Spleen (tissue), 7 donors: Measurements from ENCODE around the gene SBSN.

ENCODE experiments used
- POLR2A ChIP-seq, 3 donors: fragments of 450-650 bp; IDR thresholded peaks; one replicate each; pipeline ENCODE4 v1.5.1; 2017; ENCODE audit warnings: antibody characterized with exemption in 3 of 3, mild to moderate bottlenecking in 1 of 3
- POLR2AphosphoS5 ChIP-seq, 3 donors: sonication (generic); formaldehyde crosslinking; IDR thresholded peaks; one replicate each; pipeline ENCODE4 v1.5.1; 2017; ENCODE audit warnings: antibody characterized with exemption in 3 of 3
- TF ChIP-seq, protein P1 (sequence below), 11 experiments: fragments of 200-600 bp in 7 of 11; fragments of 450-650 bp in 4 of 11; sonication (generic) in 4 of 11; IDR thresholded peaks in 8 of 11; conservative IDR thresholded peaks in 3 of 11; 1 replicate in 7 of 11; 2 replicates in 4 of 11; pipeline versions ENCODE4 v1.4.0 to v1.8.0; 2016 to 2021; ENCODE audit warnings: antibody characterized with exemption in 11 of 11, inconsistent platforms in 4 of 11, mild to moderate bottlenecking in 1 of 11
- donor health status: DM: no; HTN: no; CAD: no; lungs with moderate emphysema.
- donor health status: DM: no; HTN: no; CAD: no.
- donor health status: DM: no; HTN: no; CAD: no.

DNA sequence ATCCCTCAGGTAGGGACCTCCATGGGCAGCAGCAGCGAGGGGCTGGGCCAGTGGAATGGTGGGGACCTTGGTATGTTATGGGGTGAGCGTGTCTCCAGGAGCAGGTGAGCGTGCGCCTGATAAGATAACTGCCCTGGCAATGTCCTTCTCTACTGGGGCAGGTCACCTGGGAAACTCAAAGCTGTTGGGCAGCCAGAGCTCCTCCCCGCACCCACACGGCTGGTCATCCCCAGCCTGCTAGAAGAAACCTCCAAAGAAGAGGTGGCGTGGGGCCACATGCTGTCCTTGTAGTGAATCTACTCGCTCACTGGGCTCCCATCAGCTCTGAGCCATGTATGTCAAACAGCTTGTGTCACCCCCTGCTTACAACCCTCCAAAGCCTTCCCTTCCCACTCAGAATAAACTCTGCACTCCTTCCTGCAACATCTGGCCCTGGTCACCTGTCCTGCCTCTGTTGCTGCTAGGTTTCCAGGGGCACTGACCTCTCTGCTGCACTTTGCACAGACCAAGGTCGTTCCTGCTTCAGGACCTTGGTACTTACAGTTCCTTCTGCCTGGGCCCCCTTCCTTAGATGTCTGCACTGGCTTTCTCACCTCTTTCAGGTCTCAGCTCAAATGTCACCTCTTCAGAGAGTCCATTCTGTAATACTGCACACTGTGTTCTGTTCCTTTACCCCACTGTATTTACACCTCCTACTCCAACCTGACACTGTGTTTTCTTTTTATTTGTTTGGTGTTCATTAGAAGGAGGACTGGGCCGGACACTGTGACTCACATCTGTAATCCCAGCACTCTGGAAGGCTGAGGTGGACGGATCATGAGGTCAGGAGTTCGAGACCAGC, 37.1 kb upstream of the SBSN start:
- TF ChIP-seq, protein P1, sequence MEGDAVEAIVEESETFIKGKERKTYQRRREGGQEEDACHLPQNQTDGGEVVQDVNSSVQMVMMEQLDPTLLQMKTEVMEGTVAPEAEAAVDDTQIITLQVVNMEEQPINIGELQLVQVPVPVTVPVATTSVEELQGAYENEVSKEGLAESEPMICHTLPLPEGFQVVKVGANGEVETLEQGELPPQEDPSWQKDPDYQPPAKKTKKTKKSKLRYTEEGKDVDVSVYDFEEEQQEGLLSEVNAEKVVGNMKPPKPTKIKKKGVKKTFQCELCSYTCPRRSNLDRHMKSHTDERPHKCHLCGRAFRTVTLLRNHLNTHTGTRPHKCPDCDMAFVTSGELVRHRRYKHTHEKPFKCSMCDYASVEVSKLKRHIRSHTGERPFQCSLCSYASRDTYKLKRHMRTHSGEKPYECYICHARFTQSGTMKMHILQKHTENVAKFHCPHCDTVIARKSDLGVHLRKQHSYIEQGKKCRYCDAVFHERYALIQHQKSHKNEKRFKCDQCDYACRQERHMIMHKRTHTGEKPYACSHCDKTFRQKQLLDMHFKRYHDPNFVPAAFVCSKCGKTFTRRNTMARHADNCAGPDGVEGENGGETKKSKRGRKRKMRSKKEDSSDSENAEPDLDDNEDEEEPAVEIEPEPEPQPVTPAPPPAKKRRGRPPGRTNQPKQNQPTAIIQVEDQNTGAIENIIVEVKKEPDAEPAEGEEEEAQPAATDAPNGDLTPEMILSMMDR (IDR thresholded peaks at IDR 0.05 in 8 of 11, conservative IDR thresholded peaks at IDR 0.05 in 3 of 11), result no peak
- TF ChIP-seq POLR2A (IDR thresholded peaks at IDR 0.05), result no peak
- TF ChIP-seq POLR2AphosphoS5 (IDR thresholded peaks at IDR 0.05), result no peak
